ENCODE data around the gene AP1S3. TPM values are rescaled to one million over a fixed set of nuclear protein-coding genes. Genes with fewer than 3 reads are reported as not detected.

Gene AP1S3
- polyA plus RNA-seq, 1 experiment: 2.9 TPM

- no peak for DNase-seq (ENCODE audit: low read depth, low spot score)
- Histone ChIP-seq H3K27me3 (ENCODE audit: control insufficient read depth, insufficient read depth, low read length) (no peaks in the 10 kb centered on the region), H3K27ac (ENCODE audit: low read depth, low read length) (no peak overlapping the region), H3K4me3 (ENCODE audit: low read depth, low read length) (no peak overlapping the region), H3K9me3 (ENCODE audit: control insufficient read depth, insufficient read depth, low read length) (no peaks in the 10 kb centered on the region)
- no peak for TF ChIP-seq CTCF (IDR thresholded peaks at IDR 0.05; ENCODE audit: low read depth, low read length)
- CTCF ChIA-PET: interaction anchor here (1.2 kb wide), 1 partner anchor 26 kb away, joined by 3 read pairs; no protein-coding TSS in a partner anchor
- POLR2A ChIA-PET: no interaction called here
Measured at GRCh38 chr2:223772363-223772762, 65.0 kb downstream of the AP1S3 start.

GRCh38 chr2:223771475-223771874, 65.9 kb downstream of the AP1S3 start:
- POLR2A ChIA-PET: no interaction called here
- Histone ChIP-seq H3K4me3 (ENCODE audit: low read depth, low read length) (no peak overlapping the region), H3K9me3 (ENCODE audit: control insufficient read depth, insufficient read depth, low read length) (no peaks in the 10 kb centered on the region), H3K27me3 (ENCODE audit: control insufficient read depth, insufficient read depth, low read length) (no peaks in the 10 kb centered on the region), H3K27ac (ENCODE audit: low read depth, low read length) (no peak overlapping the region)
- CTCF ChIA-PET: no interaction called here
- no peak for TF ChIP-seq CTCF (IDR thresholded peaks at IDR 0.05; ENCODE audit: low read depth, low read length)
- no peak for DNase-seq (ENCODE audit: low read depth, low spot score)

GRCh38 chr2:223768179-223768578, 69.2 kb downstream of the AP1S3 start:
- Histone ChIP-seq H3K27ac (ENCODE audit: low read depth, low read length) (no peak overlapping the region), H3K9me3 (ENCODE audit: control insufficient read depth, insufficient read depth, low read length) (no peaks in the 10 kb centered on the region), H3K27me3 (ENCODE audit: control insufficient read depth, insufficient read depth, low read length) (no peaks in the 10 kb centered on the region), H3K4me3 (ENCODE audit: low read depth, low read length) (no peak overlapping the region)
- no peak for DNase-seq (ENCODE audit: low read depth, low spot score)
- no peak for TF ChIP-seq CTCF (IDR thresholded peaks at IDR 0.05; ENCODE audit: low read depth, low read length)
- ChIA-PET POLR2A (no interaction called here), CTCF (no interaction called here)

GRCh38 chr2:223767341-223767740, 70.0 kb downstream of the AP1S3 start:
- CTCF ChIA-PET: interaction anchor here (1.0 kb wide), 1 partner anchor 31 kb away, joined by 3 read pairs; no protein-coding TSS in a partner anchor

More at GRCh38 chr2:223767341-223767740, 70.0 kb downstream of the AP1S3 start:
- H3K9me3 ChIP-seq (ENCODE audit: control insufficient read depth, insufficient read depth, low read length): no peaks in the 10 kb centered on the region
- H3K27me3 ChIP-seq (ENCODE audit: control insufficient read depth, insufficient read depth, low read length): no peaks in the 10 kb centered on the region
- H3K4me3 ChIP-seq (ENCODE audit: low read depth, low read length): no peak overlapping the region
- DNase-seq (ENCODE audit: low read depth, low spot score): no peak
- no peak for TF ChIP-seq CTCF (IDR thresholded peaks at IDR 0.05; ENCODE audit: low read depth, low read length)
- no peak overlapping the region for H3K27ac ChIP-seq (ENCODE audit: low read depth, low read length)
- POLR2A ChIA-PET: no interaction called here
